ENCODE results near the gene SLC13A4.

The SLC13A4 gene

GRCh38 chr7:135721198-135721820 is 6.7 kb downstream of the SLC13A4 start:
- no peak for FAIRE-seq
- no peak for DNase-seq (ENCODE audit: insufficient read length, low spot score)

- DNase-seq (ENCODE audit: insufficient read length, low spot score): no peak
- FAIRE-seq: no peak
Observed at GRCh38 chr7:135719688-135720087, 8.3 kb downstream of the SLC13A4 start.

GRCh38 chr7:135718794-135719437 is 9.1 kb downstream of the SLC13A4 start:
- DNase-seq (ENCODE audit: insufficient read length, low spot score) (no peak), FAIRE-seq (no peak)

GRCh38 chr7:135718219-135718618 is 9.8 kb downstream of the SLC13A4 start:
- DNase-seq (ENCODE audit: insufficient read length, low spot score) (no peak), FAIRE-seq (no peak)

GRCh38 chr7:135717693-135718092 is 10.3 kb downstream of the SLC13A4 start:
- FAIRE-seq: no peak
- DNase-seq (ENCODE audit: insufficient read length, low spot score): no peak

- no peak for DNase-seq (ENCODE audit: insufficient read length, low spot score)
- FAIRE-seq: no peak
Observed at GRCh38 chr7:135716677-135717238, 11.2 kb downstream of the SLC13A4 start.

GRCh38 chr7:135715673-135716072 is 12.3 kb downstream of the SLC13A4 start:
- no peak for FAIRE-seq
- no peak for DNase-seq (ENCODE audit: insufficient read length, low spot score)

GRCh38 chr7:135715055-135715522 is 12.9 kb downstream of the SLC13A4 start:
- no peak for FAIRE-seq
- DNase-seq (ENCODE audit: insufficient read length, low spot score): no peak

- DNase-seq (ENCODE audit: insufficient read length, low spot score) (no peak), FAIRE-seq (no peak)
Observed at GRCh38 chr7:135714534-135715009, 13.4 kb downstream of the SLC13A4 start.

- DNase-seq (ENCODE audit: insufficient read length, low spot score) (no peak), FAIRE-seq (no peak)
Observed at GRCh38 chr7:135713836-135714470, 14.0 kb downstream of the SLC13A4 start.

GRCh38 chr7:135712796-135713195 is 15.2 kb downstream of the SLC13A4 start:
- DNase-seq (ENCODE audit: insufficient read length, low spot score): no peak
- no peak for FAIRE-seq

- FAIRE-seq (no peak), DNase-seq (ENCODE audit: insufficient read length, low spot score) (no peak)
Observed at GRCh38 chr7:135712182-135712782, 15.7 kb downstream of the SLC13A4 start.

- FAIRE-seq (no peak), DNase-seq (ENCODE audit: insufficient read length, low spot score) (no peak)
Observed at GRCh38 chr7:135711139-135711469, 16.9 kb downstream of the SLC13A4 start.

GRCh38 chr7:135710417-135711138 is 17.4 kb downstream of the SLC13A4 start:
- DNase-seq (ENCODE audit: insufficient read length, low spot score) (peak; percentile 50), FAIRE-seq (no peak)

- DNase-seq (ENCODE audit: insufficient read length, low spot score): no peak
- FAIRE-seq: no peak
Observed at GRCh38 chr7:135709508-135709907, 18.5 kb downstream of the SLC13A4 start.

GRCh38 chr7:135708041-135708440 is 19.9 kb downstream of the SLC13A4 start:
- no peak for DNase-seq (ENCODE audit: insufficient read length, low spot score)
- FAIRE-seq: no peak

GRCh38 chr7:135707570-135707966 is 20.4 kb downstream of the SLC13A4 start:
- FAIRE-seq: no peak
- DNase-seq (ENCODE audit: insufficient read length, low spot score): no peak

GRCh38 chr7:135706858-135707569 is 21.0 kb downstream of the SLC13A4 start:
- FAIRE-seq: no peak
- no peak for DNase-seq (ENCODE audit: insufficient read length, low spot score)

- DNase-seq (ENCODE audit: insufficient read length, low spot score) (no peak), FAIRE-seq (no peak)
Observed at GRCh38 chr7:135706038-135706742, 21.8 kb downstream of the SLC13A4 start.

Data from GM19239 (cell line).